Endothelial cell of umbilical vein (primary cell): ENCODE results near the gene DAP. TPM values are rescaled to one million over a fixed set of nuclear protein-coding genes. Genes with fewer than 3 reads are reported as not detected.

Experiments
- BruUV-seq: library from RNA; stranded (reverse); fragments of 400-500 nt; replicated peaks from 2 replicates; lab custom pipeline; 2021; lab: Mats Ljungman, UMichigan
- CTCF ChIA-PET: fragments of 300-600, 350-600 bp; sonication (Branson Sonifier 250); formaldehyde crosslinking; loops from one replicate; lab custom pipeline; 2021; ENCODE audit warnings: antibody characterized with exemption, inconsistent platforms; lab: Charles Lee
- POLR2A ChIA-PET: fragments of 300-600, 350-600 bp; sonication (Branson Sonifier 250); formaldehyde crosslinking; loops from one replicate; lab custom pipeline; 2021; ENCODE audit warnings: antibody characterized with exemption, inconsistent platforms; lab: Charles Lee
- DNase-seq: peaks from one replicate; pipeline ENCODE4 v3.0.0-alpha.2; 2011; ENCODE audit warnings: low read depth, low spot score
- FAIRE-seq: peaks from 2 replicates; lab custom pipeline; 2011; peaks lifted over from hg19 to GRCh38; lab: Jason Lieb, UNC
- H2AFZ ChIP-seq: 2 replicates; pipeline ENCODE4 v1.6.0; 2012; ENCODE audit warnings: low read depth, low read length, control low read depth, inconsistent platforms
- H3K27ac ChIP-seq: 2 replicates; pipeline ENCODE4 v1.5.1; 2011; ENCODE audit warnings: low read depth, mild to moderate bottlenecking, control low read depth, low read length, moderate library complexity; ENCODE audit not compliant: insufficient read depth
- H3K27me3 ChIP-seq, 2 experiments: 2 replicates each; pipeline versions ENCODE4 v1.6.0 to v1.6.1; 2011; ENCODE audit warnings: low read length in 2 of 2, mixed read lengths in 1 of 2; ENCODE audit not compliant: control insufficient read depth in 2 of 2, insufficient read depth in 2 of 2
- H3K36me3 ChIP-seq, 2 experiments: 2 replicates in 1 of 2; 3 replicates in 1 of 2; pipeline ENCODE4 v1.5.1; 2011; ENCODE audit warnings: low read length in 2 of 2, mild to moderate bottlenecking in 1 of 2, moderate library complexity in 1 of 2; ENCODE audit not compliant: control insufficient read depth in 2 of 2, insufficient read depth in 2 of 2; ENCODE audit errors: extremely low read depth in 1 of 2
- H3K4me1 ChIP-seq: 3 replicates; pipeline ENCODE4 v1.5.1; 2011; ENCODE audit warnings: mild to moderate bottlenecking, low read length; ENCODE audit not compliant: control insufficient read depth, insufficient read depth; ENCODE audit errors: extremely low read depth
- H3K4me2 ChIP-seq: 2 replicates; pipeline ENCODE4 v1.6.1; 2011; ENCODE audit warnings: low read length, control low read depth, mixed read lengths; ENCODE audit not compliant: insufficient read depth
- H3K4me3 ChIP-seq, 3 experiments: fragments of 200-600 bp in 1 of 3; sonication (generic), shearing (Covaris generic) in 1 of 3; replicated peaks in 1 of 3; 2 replicates each; pipeline ENCODE4 v1.5.1; 2011 to 2016; ENCODE audit warnings: control low read depth in 3 of 3, low read length in 3 of 3, mild to moderate bottlenecking in 2 of 3, inconsistent platforms in 1 of 3, low read depth in 1 of 3, moderate library complexity in 1 of 3; ENCODE audit not compliant: insufficient read depth in 1 of 3
- H3K79me2 ChIP-seq: 2 replicates; pipeline ENCODE4 v1.6.0; 2012; ENCODE audit warnings: low read length, inconsistent platforms; ENCODE audit not compliant: control insufficient read depth, insufficient read depth
- H3K9ac ChIP-seq: replicated peaks from 2 replicates; pipeline ENCODE3; 2011; ENCODE audit warnings: low read length, control low read depth; ENCODE audit not compliant: insufficient read depth; ENCODE audit errors: extremely low read depth
- H3K9me1 ChIP-seq: replicated peaks from 3 replicates; pipeline ENCODE4 v1.6.0; 2011; ENCODE audit warnings: mild to moderate bottlenecking, low read length; ENCODE audit not compliant: control insufficient read depth, insufficient read depth; ENCODE audit errors: extremely low read depth
- H3K9me3 ChIP-seq: replicated peaks from 2 replicates; pipeline ENCODE4 v1.5.1; 2012; ENCODE audit warnings: low read length, inconsistent platforms; ENCODE audit not compliant: control insufficient read depth, insufficient read depth
- H4K20me1 ChIP-seq: replicated peaks from 2 replicates; pipeline ENCODE3; 2011; ENCODE audit warnings: mild to moderate bottlenecking, low read length; ENCODE audit not compliant: control insufficient read depth, insufficient read depth; ENCODE audit errors: extremely low read depth
- CTCF ChIP-seq, 2 donors: IDR thresholded peaks; 1 replicate in 1 of 2; 2 replicates in 1 of 2; pipeline ENCODE4 v1.5.1; 2011; ENCODE audit warnings: low read length in 2 of 2, mild to moderate bottlenecking in 2 of 2, moderate library complexity in 2 of 2, control low read depth in 1 of 2, inconsistent platforms in 1 of 2, low read depth in 1 of 2; ENCODE audit not compliant: insufficient read depth in 1 of 2; ENCODE audit errors: extremely low read depth in 1 of 2
- EZH2 ChIP-seq: IDR thresholded peaks from 2 replicates; pipeline ENCODE4 v1.6.1; 2012; ENCODE audit warnings: borderline replicate concordance, low read depth, mild to moderate bottlenecking, moderate library complexity, low read length, inconsistent platforms; ENCODE audit not compliant: severe bottlenecking
- FOS ChIP-seq: IDR thresholded peaks from 2 replicates; pipeline ENCODE4 v1.6.1; 2011; ENCODE audit warnings: mild to moderate bottlenecking, low read length, moderate library complexity, borderline replicate concordance; ENCODE audit not compliant: insufficient read depth
- GATA2 ChIP-seq: IDR thresholded peaks from 2 replicates; pipeline ENCODE4 v1.7.0; 2011; ENCODE audit warnings: low read depth, mild to moderate bottlenecking, moderate library complexity, mixed read lengths, low read length; ENCODE audit not compliant: insufficient read length, insufficient read depth
- JUN ChIP-seq: IDR thresholded peaks from 2 replicates; pipeline ENCODE4 v1.6.1; 2011; ENCODE audit warnings: borderline replicate concordance, low read depth; ENCODE audit not compliant: insufficient read length, insufficient read depth
- MAX ChIP-seq: IDR thresholded peaks from 2 replicates; pipeline ENCODE4 v1.6.1; 2011; ENCODE audit not compliant: insufficient read depth, insufficient read length
- MYC ChIP-seq: IDR thresholded peaks from one replicate; pipeline ENCODE4 v1.6.1; 2011; ENCODE audit warnings: mild to moderate bottlenecking, low read depth, low read length
- POLR2A ChIP-seq: IDR thresholded peaks from 2 replicates; pipeline ENCODE4 v1.6.1; 2012; ENCODE audit warnings: low read depth, mild to moderate bottlenecking, control low read depth, low read length
- POLR2AphosphoS5 ChIP-seq: IDR thresholded peaks from 2 replicates; pipeline ENCODE4 v1.6.1; 2012; ENCODE audit warnings: low read depth, mild to moderate bottlenecking, control low read depth, low read length, moderate library complexity; ENCODE audit not compliant: insufficient read depth
- dilution Hi-C: fragments of 300-500 bp; cut with MboI; formaldehyde crosslinking; loops from one replicate; pipeline ENCODE4 v1.15.0; 2019; ENCODE audit warnings: low sequenced_read_pairs; ENCODE audit not compliant: extremely low pct_ligation_motif_present
- intact Hi-C: fragments of 100-400 bp; cut with micrococcal nuclease; formaldehyde crosslinking; loops from one replicate; pipeline ENCODE4 v1.10.0; 2022
- polyA plus RNA-seq, 4 experiments: library from polyadenylated mRNA; depleted of rRNA in 3 of 4; stranded (reverse) in 3 of 4; unstranded in 1 of 4; fragments of >200 nt; gene quantifications; 2 replicates each; pipeline versions ENCODE4 v1.2.1 to v1.2.3, GENCODE V29; 2011 to 2012; ENCODE audit warnings: missing spikeins in 1 of 4
- total RNA-seq: library from RNA; stranded (reverse); gene quantifications from 2 replicates; pipeline ENCODE4 v1.2.3, GENCODE V29; 2021

The DAP gene
- total and polyA plus RNA-seq, 2 donors (not counting 3 experiments of a cell fraction or from before 2014, with no cell fraction given): 79.8 to 188 TPM

GRCh38 chr5:10745133-10745532 lies 15.9 kb downstream of the DAP start:
- DNase-seq (no peak), FAIRE-seq (peak; percentile 44)
- Histone ChIP-seq H3K79me2 (peaks cover 75% of the 10 kb centered on the region), H3K9ac (no peak overlapping the region), H2AFZ (no peak overlapping the region), H3K9me3 (no peaks in the 10 kb centered on the region), H3K4me2 (no peak overlapping the region), H3K36me3 (peaks cover 10 to 29% of the 10 kb centered on the region in 2 experiments), H3K4me3 (no peak overlapping the region), H3K4me1 (no peaks in the 10 kb centered on the region), H4K20me1 (peaks cover 3% of the 10 kb centered on the region), H3K9me1 (no peaks in the 10 kb centered on the region), H3K27ac (no peak overlapping the region), H3K27me3 (no peaks in the 10 kb centered on the region)
- no TSS peak for BruUV-seq
- ChIA-PET POLR2A (no interaction called here), CTCF (interaction anchor here (1.0 to 1.7 kb wide), 3 partner anchors 9 to 50 kb away, joined by 3 to 5 read pairs (median 4); no protein-coding TSS in a partner anchor)
- TF ChIP-seq CTCF (IDR thresholded peaks at IDR 0.05; ENCODE audit: extremely low read depth in 1 of 2, insufficient read depth in 1 of 2, low read depth in 1 of 2, low read length in 2 of 2) (no peak), MAX (no peak), POLR2A (no peak), GATA2 (no peak), POLR2AphosphoS5 (no peak), JUN (no peak), EZH2 (no peak), MYC (no peak), FOS (no peak)
- intact Hi-C loops (no loop called here), dilution Hi-C loops (no loop called here)
